Measurements from ENCODE around the gene CROT.

CROT gene

GRCh38 chr7:87344446-87344845 is 1.0 kb upstream of the CROT start:
- DNase-seq = no peak

DNA sequence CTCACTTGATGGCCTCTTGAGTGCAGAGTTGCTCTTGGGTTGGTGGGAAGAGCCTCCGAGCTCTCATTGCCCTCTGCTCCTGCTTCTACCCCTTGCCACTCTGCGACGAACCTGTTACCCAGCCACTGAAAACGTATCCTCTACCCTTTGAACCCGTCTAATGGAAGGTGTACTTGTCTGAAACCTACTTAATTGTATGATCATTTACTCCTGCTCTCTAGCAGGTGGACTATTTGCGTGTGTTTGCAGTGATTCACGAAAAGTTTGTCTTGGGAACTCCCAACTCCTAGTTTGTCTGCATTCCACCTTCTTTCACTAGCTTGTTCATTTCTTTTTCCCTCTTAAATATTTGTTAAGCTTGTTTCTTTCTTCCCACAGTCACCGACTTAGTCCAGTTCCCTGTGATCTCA is 503 bp downstream of the CROT start:
- no peak for DNase-seq

DNA sequence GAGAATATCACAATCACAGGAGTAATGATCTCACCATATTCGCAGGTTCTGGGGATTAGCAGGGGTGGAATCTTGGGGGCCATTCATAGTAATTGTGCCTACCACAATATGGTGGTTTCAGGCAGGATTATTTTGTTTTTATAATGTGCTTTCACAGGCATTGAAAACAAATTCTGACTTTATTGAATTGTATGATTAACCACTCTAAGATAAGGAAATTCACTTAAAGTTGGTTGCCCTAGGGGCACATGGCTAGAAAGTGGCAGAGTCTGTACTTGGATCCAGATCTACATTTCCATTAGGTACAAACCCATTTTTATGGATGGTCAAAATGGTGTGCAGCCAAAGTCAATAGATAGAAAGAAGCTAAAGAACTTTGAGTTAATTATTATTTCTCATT is 1.7 kb downstream of the CROT start:
- DNase-seq = no peak

DNA sequence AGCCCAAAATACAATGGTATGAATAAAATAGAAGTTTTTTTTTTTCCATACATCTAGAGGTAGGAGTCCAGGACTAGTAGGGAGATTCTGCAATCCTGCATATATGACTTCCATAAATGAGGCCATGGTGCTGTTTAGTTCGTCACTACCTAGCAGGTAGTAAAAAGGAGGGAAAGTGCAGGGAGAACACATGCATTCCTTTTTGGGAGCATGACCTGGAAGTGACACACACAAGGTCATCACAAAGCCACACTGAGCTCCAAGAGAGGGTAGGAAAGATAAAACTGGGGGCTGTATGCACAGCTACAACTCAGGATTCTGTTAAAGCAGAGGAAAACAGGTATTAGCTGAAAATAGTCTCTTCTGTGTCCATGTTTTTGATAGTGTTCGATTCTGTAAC is 2.2 kb downstream of the CROT start:
- no peak for DNase-seq

- DNase-seq = no peak
These were observed 9.3 kb downstream of the CROT start for GRCh38 chr7:87354749-87355148.

- DNase-seq = no peak
These were observed 11.0 kb downstream of the CROT start for GRCh38 chr7:87356448-87356847.

DNA sequence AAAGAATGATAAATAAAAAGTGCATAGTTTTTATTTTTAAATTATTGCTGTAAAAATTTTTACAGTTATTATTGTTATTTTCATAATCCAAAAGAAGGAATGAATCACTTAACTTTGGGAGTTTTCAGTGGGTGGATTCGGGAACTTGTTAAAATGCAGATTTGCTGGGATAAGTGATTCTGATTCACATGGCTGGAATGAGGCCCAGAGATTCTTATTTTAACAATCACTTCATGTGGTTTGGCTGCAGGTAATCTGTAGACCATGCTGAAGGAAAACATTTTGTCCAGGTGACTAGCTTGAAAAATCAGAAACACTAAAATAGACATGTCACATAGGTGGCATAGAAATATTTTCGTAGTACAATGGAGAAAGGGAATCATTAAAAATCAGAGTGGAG is 13.9 kb downstream of the CROT start:
- DNase-seq = no peak

GRCh38 chr7:87361320-87361719 is 15.9 kb downstream of the CROT start:
- DNase-seq = no peak

DNA sequence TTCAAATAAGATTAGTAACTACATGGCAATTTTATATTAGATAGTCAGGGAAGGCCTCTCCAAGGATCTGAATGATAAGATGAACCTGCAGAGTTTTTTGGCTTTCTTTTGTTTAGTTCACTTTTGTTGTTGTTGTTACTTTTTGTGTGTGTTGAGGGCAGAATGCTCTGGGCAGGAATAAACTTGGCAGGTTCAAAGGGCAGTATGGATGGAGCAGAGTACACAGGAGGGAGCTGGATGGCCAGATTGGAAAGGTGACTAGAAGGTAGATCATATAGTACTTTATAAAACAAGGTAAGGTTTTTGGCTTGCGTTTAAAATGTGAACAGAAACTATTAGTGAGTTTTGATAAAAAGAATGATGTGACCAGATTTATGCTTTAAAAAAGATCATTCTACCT is 17.9 kb downstream of the CROT start:
- no peak for DNase-seq

GRCh38 chr7:87364246-87364645 is 18.8 kb downstream of the CROT start:
- no peak for DNase-seq

- no peak for DNase-seq
These were observed 23.8 kb downstream of the CROT start for GRCh38 chr7:87369216-87369615.

GRCh38 chr7:87370660-87371180 is 25.3 kb downstream of the CROT start:
- DNase-seq = no peak

GRCh38 chr7:87375662-87376435 is 30.4 kb downstream of the CROT start:
- DNase-seq = no peak

DNA sequence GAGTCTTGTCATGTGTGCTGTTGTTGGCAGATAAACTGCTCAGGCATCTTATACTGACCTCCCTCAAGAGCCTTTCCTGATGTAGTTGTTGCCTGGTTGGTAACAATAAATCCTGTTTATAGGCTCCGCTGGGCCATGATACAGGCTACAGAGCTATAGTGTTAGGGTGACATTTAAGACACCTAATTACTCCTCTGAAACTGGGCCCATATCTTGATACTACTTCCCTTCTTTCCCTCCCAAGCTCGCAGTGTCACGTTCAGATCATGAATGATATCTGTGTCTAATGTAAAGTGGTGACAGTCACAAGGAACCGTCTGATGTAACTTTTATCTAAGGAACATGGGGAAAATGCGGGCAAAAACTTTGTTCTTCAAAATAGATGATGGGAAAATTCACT is 35.4 kb downstream of the CROT start:
- DNase-seq = no peak

- no peak for DNase-seq
These were observed 45.7 kb downstream of the CROT start for GRCh38 chr7:87391020-87391701.

GRCh38 chr7:87395442-87396020 is 50.1 kb downstream of the CROT start:
- no peak for DNase-seq

GRCh38 chr7:87398446-87398845 is 53.0 kb downstream of the CROT start:
- no peak for DNase-seq

- no peak for DNase-seq
These were observed 59.2 kb downstream of the CROT start for GRCh38 chr7:87404674-87405073.

DNA sequence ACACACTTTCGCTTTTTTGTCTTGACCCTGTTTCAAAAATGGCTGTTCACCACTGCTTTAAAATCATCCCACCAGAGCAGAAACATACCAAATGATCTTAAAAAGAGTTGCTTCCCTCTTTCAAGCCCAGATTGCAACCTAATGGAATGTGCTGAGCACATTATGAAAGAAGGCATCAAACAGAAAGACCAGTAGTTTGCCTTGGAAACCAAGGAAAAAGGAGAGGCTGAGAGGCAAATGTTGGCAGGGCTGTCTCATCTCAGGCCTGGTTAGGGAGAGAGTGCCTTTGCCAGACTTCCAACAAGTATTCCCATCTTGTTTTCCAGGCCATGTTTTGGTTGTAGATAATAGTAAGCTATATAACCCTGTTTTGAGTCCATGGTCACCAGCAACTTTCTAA is 65.7 kb downstream of the CROT start:
- DNase-seq = no peak

DNA sequence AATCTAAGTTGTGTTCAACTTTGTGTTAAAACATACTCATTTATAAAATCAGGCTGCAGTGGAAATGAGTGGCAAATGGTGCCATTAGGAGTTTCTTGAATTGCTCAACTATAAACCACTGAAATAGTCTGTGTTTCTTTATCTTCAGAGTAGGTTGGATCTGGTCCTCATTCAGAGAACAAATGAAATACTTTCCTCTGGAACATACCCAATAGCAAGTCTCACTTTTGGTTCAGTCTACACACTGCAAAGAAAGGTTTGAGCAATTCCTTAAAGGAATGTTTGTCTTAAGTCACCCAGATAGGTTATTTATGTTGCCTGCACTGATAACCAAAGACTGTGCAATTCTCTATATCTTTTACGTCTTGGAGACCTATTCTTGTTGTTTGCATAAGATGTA is 67.6 kb downstream of the CROT start:
- no peak for DNase-seq

DNA sequence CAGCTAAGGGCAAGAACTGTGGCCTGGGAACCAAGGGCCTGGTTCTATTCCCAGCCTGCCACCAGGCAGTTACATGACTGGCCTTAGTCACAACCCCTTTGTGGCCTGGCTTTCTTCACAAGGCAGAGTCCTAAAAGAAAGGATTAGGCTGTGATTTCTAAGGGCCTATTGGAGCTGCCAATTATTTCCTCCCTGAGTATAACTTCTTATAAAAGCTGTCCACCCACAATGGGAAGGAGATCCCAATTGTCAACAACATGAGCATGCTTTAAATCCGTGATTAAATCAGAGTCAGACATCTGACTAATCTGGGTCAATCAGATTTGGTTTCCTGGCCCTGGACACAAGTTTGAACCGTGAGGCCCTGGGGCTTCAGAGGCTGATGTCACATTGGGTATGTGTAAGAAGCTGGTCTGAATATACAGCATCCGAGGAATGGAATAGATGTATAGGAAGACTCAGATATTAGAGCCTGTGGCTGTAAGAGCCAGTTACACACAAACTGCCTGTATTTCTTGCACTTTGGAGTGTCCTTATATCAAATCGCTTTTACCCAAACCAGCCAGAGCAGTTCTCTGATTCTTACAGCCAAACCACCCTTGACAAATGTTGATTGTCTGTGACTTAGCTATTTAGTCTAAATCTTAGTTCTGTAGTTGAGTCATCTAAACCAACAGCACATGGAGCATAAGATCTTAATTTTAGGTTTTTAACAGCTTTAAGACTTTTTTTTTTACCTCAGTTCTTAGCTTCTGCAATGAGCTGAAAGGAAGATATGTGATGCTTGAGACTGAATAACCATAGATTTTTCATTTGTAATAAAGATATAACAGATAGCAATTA is 68.7 kb downstream of the CROT start:
- DNase-seq = no peak

- DNase-seq = no peak
These were observed 69.3 kb downstream of the CROT start for GRCh38 chr7:87414794-87415188.
